ENCODE data around the gene UTS2.

UTS2 gene

GRCh38 chr1:7862211-7863060 lies 9.6 kb upstream of the UTS2 start:
- DNase-seq (ENCODE audit: low spot score), result no peak

- DNase-seq (ENCODE audit: low spot score), result no peak
These were observed 8.6 kb upstream of the UTS2 start for GRCh38 chr1:7861452-7861851.

- DNase-seq (ENCODE audit: low spot score), result no peak
These were observed 7.3 kb upstream of the UTS2 start for GRCh38 chr1:7860130-7860529.

- no peak for DNase-seq (ENCODE audit: low spot score)
These were observed 6.5 kb upstream of the UTS2 start for GRCh38 chr1:7859406-7859805.

- DNase-seq (ENCODE audit: low spot score), result no peak
These were observed 5.1 kb upstream of the UTS2 start for GRCh38 chr1:7857985-7858384.

- DNase-seq (ENCODE audit: low spot score), result no peak
These were observed 4.1 kb upstream of the UTS2 start for GRCh38 chr1:7857000-7857399.

- no peak for DNase-seq (ENCODE audit: low spot score)
These were observed 3.5 kb upstream of the UTS2 start for GRCh38 chr1:7856345-7856744.

- no peak for DNase-seq (ENCODE audit: low spot score)
These were observed 790 bp upstream of the UTS2 start for GRCh38 chr1:7853684-7854026.

- no peak for DNase-seq (ENCODE audit: low spot score)
These were observed 2.1 kb downstream of the UTS2 start for GRCh38 chr1:7850786-7851185.

GRCh38 chr1:7847599-7847998 lies 5.3 kb downstream of the UTS2 start:
- DNase-seq (ENCODE audit: low spot score), result peak; percentile 45

GRCh38 chr1:7846656-7847055 lies 6.2 kb downstream of the UTS2 start:
- DNase-seq (ENCODE audit: low spot score), result no peak

GRCh38 chr1:7845761-7846160 lies 7.1 kb downstream of the UTS2 start:
- peak; percentile 23 for DNase-seq (ENCODE audit: low spot score)

GRCh38 chr1:7842517-7842916 lies 10.3 kb downstream of the UTS2 start:
- no peak for DNase-seq (ENCODE audit: low spot score)

GRCh38 chr1:7839526-7839925 lies 13.3 kb downstream of the UTS2 start:
- no peak for DNase-seq (ENCODE audit: low spot score)

- DNase-seq (ENCODE audit: low spot score), result no peak
These were observed 14.2 kb downstream of the UTS2 start for GRCh38 chr1:7838714-7839113.

- DNase-seq (ENCODE audit: low spot score), result no peak
These were observed 19.8 kb downstream of the UTS2 start for GRCh38 chr1:7833035-7833434.

GRCh38 chr1:7831458-7831857 lies 21.4 kb downstream of the UTS2 start:
- no peak for DNase-seq (ENCODE audit: low spot score)

- DNase-seq (ENCODE audit: low spot score), result no peak
These were observed 25.5 kb downstream of the UTS2 start for GRCh38 chr1:7827126-7827955.

- DNase-seq (ENCODE audit: low spot score), result no peak
These were observed 26.5 kb downstream of the UTS2 start for GRCh38 chr1:7826363-7826762.

- no peak for DNase-seq (ENCODE audit: low spot score)
These were observed 28.2 kb downstream of the UTS2 start for GRCh38 chr1:7824701-7825100.

GRCh38 chr1:7821282-7821681 lies 31.6 kb downstream of the UTS2 start:
- DNase-seq (ENCODE audit: low spot score), result no peak

- DNase-seq (ENCODE audit: low spot score), result no peak
These were observed 39.0 kb downstream of the UTS2 start for GRCh38 chr1:7813677-7814373.

- DNase-seq (ENCODE audit: low spot score), result no peak
These were observed 41.4 kb downstream of the UTS2 start for GRCh38 chr1:7811476-7811875.

Measured in AG08396 (cell line).